ENCODE measurements around the gene PRG2. TPM values are rescaled to one million over a fixed set of nuclear protein-coding genes. Genes with fewer than 3 reads are reported as not detected.
A peak's percentile ranks its signal among the peaks of the same experiment; 100 is the strongest.

Gene PRG2
- total RNA-seq, 2 experiments from 2014 or later: 0.98 to 1.6 TPM

DNA sequence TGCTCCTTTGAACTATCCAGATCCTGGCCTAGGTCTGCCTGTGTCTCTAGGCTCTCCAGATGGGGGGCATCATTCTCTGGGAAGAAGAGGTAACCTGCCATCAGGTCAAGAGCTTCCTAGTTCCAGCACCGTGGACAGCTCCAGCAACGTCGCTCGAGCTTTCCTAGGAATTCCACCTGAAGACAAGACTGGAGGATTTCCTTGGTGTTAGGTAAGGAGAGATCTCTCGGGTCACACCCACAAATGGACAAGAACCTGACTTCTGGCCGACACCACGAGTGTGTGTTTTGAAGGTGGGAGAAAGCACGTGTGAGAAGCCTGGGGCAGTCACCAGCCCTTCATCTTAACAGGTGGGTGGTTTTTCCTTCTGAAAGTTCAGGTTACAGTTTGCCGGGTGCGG, 10.7 kb downstream of the PRG2 start:
- H3K27me3 Mint-ChIP-seq: peaks cover 11% of the 10 kb centered on the region
- CTCF ChIA-PET: interaction anchor here (0.5 to 1.0 kb wide), 4 partner anchors 30 to 333 kb away, joined by 3 to 4 read pairs (median 3); no protein-coding TSS in a partner anchor

DNA sequence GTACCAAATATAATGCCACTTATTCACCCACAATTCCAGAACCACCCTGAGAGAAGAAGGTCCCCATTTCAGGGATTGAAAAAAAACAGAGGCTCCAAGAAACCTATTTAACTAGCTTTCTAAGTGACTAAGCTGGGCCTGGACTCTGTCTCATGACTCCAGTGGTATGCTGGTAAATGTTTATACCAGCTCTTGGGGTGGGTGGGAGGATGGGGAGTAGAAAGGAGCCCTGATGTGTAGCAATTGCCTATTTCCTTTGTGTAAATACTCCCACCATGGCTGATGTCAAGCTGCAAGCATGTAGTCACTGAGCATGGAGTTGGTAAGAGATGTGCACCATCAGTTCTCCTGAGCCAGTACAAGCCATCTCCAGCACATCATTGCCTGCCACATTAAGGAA, 12.3 kb downstream of the PRG2 start:
- DNase-seq (no peak), ATAC-seq (no peak)
- POLR2A ChIA-PET: no interaction called here
- no peaks in the 10 kb centered on the region for H3K4me1 Mint-ChIP-seq
- H3K27ac Mint-ChIP-seq: no peak overlapping the region
- intact Hi-C loops (cut with DNase I, micrococcal nuclease): no loop called here
- no peak overlapping the region for H3K4me3 Mint-ChIP-seq
- no peaks in the 10 kb centered on the region for H3K36me3 Mint-ChIP-seq (ENCODE audit: low read depth)
- H3K9me3 Mint-ChIP-seq (ENCODE audit: low read depth): no peaks in the 10 kb centered on the region
- CTCF ChIA-PET: interaction anchor here (1.3 kb wide), 1 partner anchor 80 kb away, joined by 6 read pairs; no protein-coding TSS in a partner anchor
- H3K27me3 Mint-ChIP-seq: peaks cover 11% of the 10 kb centered on the region

More for the DNA sequence above, 10.7 kb downstream of the PRG2 start:
- H3K27ac Mint-ChIP-seq: no peak overlapping the region
- H3K4me3 Mint-ChIP-seq: no peak overlapping the region
- no peaks in the 10 kb centered on the region for H3K4me1 Mint-ChIP-seq
- ATAC-seq: no peak
- H3K36me3 Mint-ChIP-seq (ENCODE audit: low read depth): no peaks in the 10 kb centered on the region
- intact Hi-C loops (cut with DNase I, micrococcal nuclease): no loop called here
- H3K9me3 Mint-ChIP-seq (ENCODE audit: low read depth): no peaks in the 10 kb centered on the region
- POLR2A ChIA-PET: no interaction called here
- DNase-seq: peak; percentile 15

- Mint-ChIP-seq H3K4me1 (no peaks in the 10 kb centered on the region), H3K9me3 (ENCODE audit: low read depth) (no peaks in the 10 kb centered on the region), H3K27me3 (peaks cover 11% of the 10 kb centered on the region), H3K27ac (no peak overlapping the region), H3K36me3 (ENCODE audit: low read depth) (no peaks in the 10 kb centered on the region), H3K4me3 (no peak overlapping the region)
- DNase-seq (no peak), ATAC-seq (no peak)
- ChIA-PET POLR2A (no interaction called here), CTCF (no interaction called here)
- intact Hi-C loops (cut with DNase I, micrococcal nuclease): no loop called here
These were observed 13.3 kb downstream of the PRG2 start for GRCh38 chr11:57377107-57377506.

- H3K4me3 Mint-ChIP-seq: no peak overlapping the region
- peaks cover 11% of the 10 kb centered on the region for H3K27me3 Mint-ChIP-seq
- no peaks in the 10 kb centered on the region for H3K4me1 Mint-ChIP-seq
- intact Hi-C loops (cut with DNase I, micrococcal nuclease): no loop called here
- no peaks in the 10 kb centered on the region for H3K9me3 Mint-ChIP-seq (ENCODE audit: low read depth)
- POLR2A ChIA-PET: no interaction called here
- H3K36me3 Mint-ChIP-seq (ENCODE audit: low read depth): no peaks in the 10 kb centered on the region
- CTCF ChIA-PET: no interaction called here
- H3K27ac Mint-ChIP-seq: no peak overlapping the region
- ATAC-seq (no peak), DNase-seq (no peak)
These were observed 14.1 kb downstream of the PRG2 start for GRCh38 chr11:57376095-57377090.

- Mint-ChIP-seq H3K36me3 (ENCODE audit: low read depth) (no peaks in the 10 kb centered on the region), H3K27ac (no peak overlapping the region), H3K4me3 (no peak overlapping the region), H3K4me1 (no peaks in the 10 kb centered on the region), H3K27me3 (peaks cover 11% of the 10 kb centered on the region), H3K9me3 (ENCODE audit: low read depth) (no peaks in the 10 kb centered on the region)
- CTCF ChIA-PET: no interaction called here
- POLR2A ChIA-PET: interaction anchor here (0.6 kb wide), 1 partner anchor 12 kb away, joined by 3 read pairs; no protein-coding TSS in a partner anchor
- ATAC-seq (no peak), DNase-seq (no peak)
- intact Hi-C loops (cut with DNase I, micrococcal nuclease): no loop called here
These were observed 15.0 kb downstream of the PRG2 start for GRCh38 chr11:57375490-57375889.

DNA sequence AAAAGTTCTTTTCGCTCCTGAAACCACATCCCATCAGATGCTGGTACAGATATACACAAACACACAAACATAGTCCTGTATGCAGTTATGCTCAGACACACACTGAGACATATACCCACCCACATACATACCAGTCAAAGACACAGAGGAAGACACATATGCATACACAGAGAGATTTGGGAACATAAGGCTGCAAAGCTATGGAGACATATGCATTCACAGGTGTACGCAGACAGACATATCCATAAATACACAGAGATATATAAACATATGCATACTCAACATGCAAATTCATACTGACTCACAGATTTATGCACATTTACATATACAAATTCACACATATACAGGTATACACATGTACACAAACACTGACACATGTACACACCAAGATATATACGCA, 15.5 kb downstream of the PRG2 start:
- ATAC-seq (no peak), DNase-seq (no peak)
- H3K4me3 Mint-ChIP-seq: no peak overlapping the region
- H3K9me3 Mint-ChIP-seq (ENCODE audit: low read depth): no peaks in the 10 kb centered on the region
- no peaks in the 10 kb centered on the region for H3K36me3 Mint-ChIP-seq (ENCODE audit: low read depth)
- ChIA-PET CTCF (no interaction called here), POLR2A (no interaction called here)
- intact Hi-C loops (cut with DNase I, micrococcal nuclease): no loop called here
- H3K27me3 Mint-ChIP-seq: peaks cover 8% of the 10 kb centered on the region
- H3K27ac Mint-ChIP-seq: no peak overlapping the region
- H3K4me1 Mint-ChIP-seq: no peaks in the 10 kb centered on the region

GRCh38 chr11:57373146-57373545, 17.3 kb downstream of the PRG2 start:
- no peak for DNase-seq
- no peak for ATAC-seq
- intact Hi-C loops (cut with DNase I, micrococcal nuclease): no loop called here
- CTCF ChIA-PET: interaction anchor here (0.8 to 1.7 kb wide), 3 partner anchors 17 to 120 kb away, joined by 3 to 4 read pairs (median 4); no protein-coding TSS in a partner anchor
- POLR2A ChIA-PET: no interaction called here
- Mint-ChIP-seq H3K4me3 (no peak overlapping the region), H3K36me3 (ENCODE audit: low read depth) (no peaks in the 10 kb centered on the region), H3K4me1 (no peaks in the 10 kb centered on the region), H3K27me3 (peaks cover 6% of the 10 kb centered on the region), H3K27ac (no peak overlapping the region), H3K9me3 (ENCODE audit: low read depth) (no peaks in the 10 kb centered on the region)

DNA sequence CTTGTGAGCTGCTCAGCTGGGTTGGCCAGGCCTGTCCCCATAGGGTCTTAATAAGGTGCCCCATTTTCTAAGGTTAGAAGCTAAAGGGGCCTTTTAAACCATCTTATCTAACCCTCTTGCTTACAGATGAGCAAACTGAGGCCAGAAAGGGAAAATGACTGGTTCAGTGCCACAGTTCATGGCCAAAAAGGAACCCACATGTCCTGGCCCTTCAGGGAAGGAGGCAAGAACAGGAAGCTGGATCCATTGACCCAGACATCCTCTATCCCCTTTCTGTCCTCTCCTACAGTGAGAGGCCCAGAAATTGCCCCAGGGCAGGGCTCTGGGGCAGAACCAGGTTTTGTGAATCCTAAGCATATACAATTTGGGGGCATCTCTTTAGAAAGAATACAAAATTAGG, 19.5 kb downstream of the PRG2 start:
- Mint-ChIP-seq H3K27ac (no peak overlapping the region), H3K4me1 (no peaks in the 10 kb centered on the region), H3K27me3 (no peaks in the 10 kb centered on the region), H3K9me3 (ENCODE audit: low read depth) (no peaks in the 10 kb centered on the region), H3K36me3 (ENCODE audit: low read depth) (no peaks in the 10 kb centered on the region), H3K4me3 (no peak overlapping the region)
- ATAC-seq: no peak
- no peak for DNase-seq
- intact Hi-C loops (cut with DNase I, micrococcal nuclease): no loop called here
- ChIA-PET POLR2A (no interaction called here), CTCF (interaction anchor here (0.6 kb wide), 1 partner anchor 987 kb away, joined by 3 read pairs; no protein-coding TSS in a partner anchor)

DNA sequence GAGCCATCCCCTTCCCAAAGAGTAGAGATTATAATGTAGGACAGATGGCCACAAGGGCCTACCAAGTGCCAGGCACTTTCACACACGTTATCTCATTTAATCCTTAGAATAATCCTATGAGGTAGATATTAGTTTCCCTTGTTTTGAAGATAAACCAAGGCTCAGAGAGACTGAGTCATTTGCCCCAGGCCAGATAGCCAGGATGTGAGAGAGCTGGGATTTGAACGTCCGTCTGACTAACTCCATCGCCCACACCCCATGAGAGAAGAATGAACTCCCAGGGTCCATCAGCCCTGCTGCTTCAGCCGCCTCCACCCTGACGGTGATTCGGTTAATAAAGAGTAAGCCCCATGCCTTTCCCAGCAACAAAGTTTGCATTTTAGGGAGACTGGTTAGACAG, 20.2 kb downstream of the PRG2 start:
- DNase-seq (no peak), ATAC-seq (no peak)
- CTCF ChIA-PET: interaction anchor here (0.6 kb wide), 1 partner anchor 987 kb away, joined by 3 read pairs; no protein-coding TSS in a partner anchor
- H3K27me3 Mint-ChIP-seq: no peaks in the 10 kb centered on the region
- no peak overlapping the region for H3K4me3 Mint-ChIP-seq
- no peak overlapping the region for H3K27ac Mint-ChIP-seq
- POLR2A ChIA-PET: no interaction called here
- H3K9me3 Mint-ChIP-seq (ENCODE audit: low read depth): no peaks in the 10 kb centered on the region
- no peaks in the 10 kb centered on the region for H3K4me1 Mint-ChIP-seq
- no peaks in the 10 kb centered on the region for H3K36me3 Mint-ChIP-seq (ENCODE audit: low read depth)
- intact Hi-C loops (cut with DNase I, micrococcal nuclease): no loop called here

DNA sequence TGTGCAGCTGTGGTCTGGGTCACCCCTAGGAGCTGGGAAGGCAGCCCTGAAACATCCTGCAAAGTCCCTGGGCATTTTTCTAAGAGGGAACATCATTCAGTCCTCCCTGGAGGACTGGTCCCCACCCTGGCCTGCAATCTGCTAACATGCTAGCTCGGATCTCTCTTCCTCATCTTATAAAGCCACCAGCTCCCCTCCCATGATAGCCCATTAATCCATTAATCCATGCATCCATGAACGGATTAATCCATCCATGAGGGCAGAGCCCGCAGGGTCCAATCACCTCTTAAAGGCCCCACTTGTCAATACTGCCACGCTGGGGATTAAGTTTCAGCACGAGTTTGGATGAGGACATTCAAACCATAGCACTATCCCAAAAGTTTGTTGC, 21.6 kb downstream of the PRG2 start:
- Mint-ChIP-seq H3K4me3 (no peak overlapping the region), H3K36me3 (ENCODE audit: low read depth) (no peaks in the 10 kb centered on the region), H3K9me3 (ENCODE audit: low read depth) (no peaks in the 10 kb centered on the region), H3K27ac (no peak overlapping the region), H3K4me1 (no peaks in the 10 kb centered on the region), H3K27me3 (no peaks in the 10 kb centered on the region)
- intact Hi-C loops (cut with DNase I, micrococcal nuclease): no loop called here
- ChIA-PET POLR2A (no interaction called here), CTCF (interaction anchor here (1.2 kb wide), 1 partner anchor 19 kb away, joined by 3 read pairs; no protein-coding TSS in a partner anchor)
- ATAC-seq (no peak), DNase-seq (no peak)

- POLR2A ChIA-PET: no interaction called here
- Mint-ChIP-seq H3K4me1 (no peaks in the 10 kb centered on the region), H3K36me3 (ENCODE audit: low read depth) (no peaks in the 10 kb centered on the region)
These were observed 22.2 kb downstream of the PRG2 start for GRCh38 chr11:57368106-57368844.

More at GRCh38 chr11:57368106-57368844, 22.2 kb downstream of the PRG2 start:
- Mint-ChIP-seq H3K4me3 (no peak overlapping the region), H3K27me3 (no peaks in the 10 kb centered on the region), H3K27ac (no peak overlapping the region), H3K9me3 (ENCODE audit: low read depth) (no peaks in the 10 kb centered on the region)
- CTCF ChIA-PET: interaction anchor here (1.2 kb wide), 1 partner anchor 18 kb away, joined by 3 read pairs; no protein-coding TSS in a partner anchor
- no peak for ATAC-seq
- intact Hi-C loops (cut with DNase I, micrococcal nuclease): no loop called here
- no peak for DNase-seq

Measured in activated CD4-positive, alpha-beta T cell treated with anti-CD3 and anti-CD28 coated beads for 36 hours (primary cell).